Measurements from ENCODE around the gene DBP.

DBP gene

GRCh38 chr19:48628486-48629296 lies 8.5 kb downstream of the DBP start:
- Histone ChIP-seq H3K4me1 (ENCODE audit: control insufficient read depth in 2 of 2, insufficient read depth in 2 of 2, low read length in 2 of 2) (peaks cover 51 to 74% of the 10 kb centered on the region in 2 donors), H3K27ac (ENCODE audit: low read depth in 2 of 2, low read length in 2 of 2) (peak overlapping the region in 1 of 2 donors; percentile 32), H3K4me3 (ENCODE audit: low read length in 2 of 2) (no peak overlapping the region), H3K27me3 (ENCODE audit: control insufficient read depth in 2 of 2, insufficient read depth in 2 of 2, low read length in 2 of 2) (no peaks in the 10 kb centered on the region), H3K9me3 (ENCODE audit: control insufficient read depth in 2 of 2, low read length in 2 of 2) (no peaks in the 10 kb centered on the region), H3K9ac (ENCODE audit: low read depth in 1 of 2, low read length in 2 of 2) (no peak overlapping the region), H3K36me3 (ENCODE audit: control insufficient read depth in 2 of 2, insufficient read depth in 2 of 2, low read length in 2 of 2) (peaks cover 8 to 18% of the 10 kb centered on the region in 2 donors)

- Histone ChIP-seq H3K4me1 (ENCODE audit: control insufficient read depth in 2 of 2, insufficient read depth in 2 of 2, low read length in 2 of 2) (peaks cover 49 to 72% of the 10 kb centered on the region in 2 donors), H3K36me3 (ENCODE audit: control insufficient read depth in 2 of 2, insufficient read depth in 2 of 2, low read length in 2 of 2) (peaks cover 8 to 16% of the 10 kb centered on the region in 2 donors), H3K27me3 (ENCODE audit: control insufficient read depth in 2 of 2, insufficient read depth in 2 of 2, low read length in 2 of 2) (no peaks in the 10 kb centered on the region), H3K9ac (ENCODE audit: low read depth in 1 of 2, low read length in 2 of 2) (peak overlapping the region in 1 of 2 donors; percentile 41), H3K4me3 (ENCODE audit: low read length in 2 of 2) (no peak overlapping the region), H3K27ac (ENCODE audit: low read depth in 2 of 2, low read length in 2 of 2) (peak overlapping the region; percentile 85 to 86), H3K9me3 (ENCODE audit: control insufficient read depth in 2 of 2, low read length in 2 of 2) (no peaks in the 10 kb centered on the region)
These were observed 9.3 kb downstream of the DBP start for GRCh38 chr19:48627865-48628314.

- peaks cover 43 to 67% of the 10 kb centered on the region in 2 donors for H3K4me1 ChIP-seq (ENCODE audit: control insufficient read depth in 2 of 2, insufficient read depth in 2 of 2, low read length in 2 of 2)
- H3K36me3 ChIP-seq (ENCODE audit: control insufficient read depth in 2 of 2, insufficient read depth in 2 of 2, low read length in 2 of 2) = peaks cover 5 to 11% of the 10 kb centered on the region in 2 donors
- no peaks in the 10 kb centered on the region for H3K9me3 ChIP-seq (ENCODE audit: control insufficient read depth in 2 of 2, low read length in 2 of 2)
- peak overlapping the region; percentile 17 to 41 for H3K9ac ChIP-seq (ENCODE audit: low read depth in 1 of 2, low read length in 2 of 2)
- H3K27me3 ChIP-seq (ENCODE audit: control insufficient read depth in 2 of 2, insufficient read depth in 2 of 2, low read length in 2 of 2) = no peaks in the 10 kb centered on the region
- H3K4me3 ChIP-seq (ENCODE audit: low read length in 2 of 2) = no peak overlapping the region
- H3K27ac ChIP-seq (ENCODE audit: low read depth in 2 of 2, low read length in 2 of 2) = peak overlapping the region; percentile 85 to 86
These were observed 9.8 kb downstream of the DBP start for GRCh38 chr19:48627201-48627864.

DNA sequence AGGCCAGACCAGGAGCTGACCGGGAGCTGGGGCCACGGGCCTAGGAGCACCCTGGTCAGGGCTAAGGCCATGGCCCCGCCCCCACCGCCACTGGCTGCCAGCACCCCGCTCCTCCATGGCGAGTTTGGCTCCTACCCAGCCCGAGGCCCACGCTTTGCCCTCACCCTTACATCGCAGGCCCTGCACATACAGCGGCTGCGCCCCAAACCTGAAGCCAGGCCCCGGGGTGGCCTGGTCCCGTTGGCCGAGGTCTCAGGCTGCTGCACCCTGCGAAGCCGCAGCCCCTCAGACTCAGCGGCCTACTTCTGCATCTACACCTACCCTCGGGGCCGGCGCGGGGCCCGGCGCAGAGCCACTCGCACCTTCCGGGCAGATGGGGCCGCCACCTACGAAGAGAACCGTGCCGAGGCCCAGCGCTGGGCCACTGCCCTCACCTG lies 11.3 kb downstream of the DBP start:
- peaks cover 2% of the 10 kb centered on the region in 2 donors for H3K36me3 ChIP-seq (ENCODE audit: control insufficient read depth in 2 of 2, insufficient read depth in 2 of 2, low read length in 2 of 2)
- H3K9me3 ChIP-seq (ENCODE audit: control insufficient read depth in 2 of 2, low read length in 2 of 2) = no peaks in the 10 kb centered on the region
- H3K9ac ChIP-seq (ENCODE audit: low read depth in 1 of 2, low read length in 2 of 2) = peak overlapping the region in 1 of 2 donors; percentile 79
- no peaks in the 10 kb centered on the region for H3K27me3 ChIP-seq (ENCODE audit: control insufficient read depth in 2 of 2, insufficient read depth in 2 of 2, low read length in 2 of 2)
- H3K27ac ChIP-seq (ENCODE audit: low read depth in 2 of 2, low read length in 2 of 2) = peak overlapping the region; percentile 86 to 89
- peak overlapping the region in 1 of 2 donors; percentile 69 for H3K4me3 ChIP-seq (ENCODE audit: low read length in 2 of 2)
- peaks cover 40 to 62% of the 10 kb centered on the region in 2 donors for H3K4me1 ChIP-seq (ENCODE audit: control insufficient read depth in 2 of 2, insufficient read depth in 2 of 2, low read length in 2 of 2)

GRCh38 chr19:48624791-48625723 lies 12.1 kb downstream of the DBP start:
- H3K27me3 ChIP-seq (ENCODE audit: control insufficient read depth in 2 of 2, insufficient read depth in 2 of 2, low read length in 2 of 2) = no peaks in the 10 kb centered on the region
- peak overlapping the region; percentile 69 to 77 for H3K4me3 ChIP-seq (ENCODE audit: low read length in 2 of 2)
- H3K4me1 ChIP-seq (ENCODE audit: control insufficient read depth in 2 of 2, insufficient read depth in 2 of 2, low read length in 2 of 2) = peaks cover 34 to 54% of the 10 kb centered on the region in 2 donors
- peaks cover 2% of the 10 kb centered on the region in 2 donors for H3K36me3 ChIP-seq (ENCODE audit: control insufficient read depth in 2 of 2, insufficient read depth in 2 of 2, low read length in 2 of 2)
- H3K9me3 ChIP-seq (ENCODE audit: control insufficient read depth in 2 of 2, low read length in 2 of 2) = no peaks in the 10 kb centered on the region
- H3K27ac ChIP-seq (ENCODE audit: low read depth in 2 of 2, low read length in 2 of 2) = peak overlapping the region; percentile 86 to 89
- peak overlapping the region; percentile 79 for H3K9ac ChIP-seq (ENCODE audit: low read depth in 1 of 2, low read length in 2 of 2)

DNA sequence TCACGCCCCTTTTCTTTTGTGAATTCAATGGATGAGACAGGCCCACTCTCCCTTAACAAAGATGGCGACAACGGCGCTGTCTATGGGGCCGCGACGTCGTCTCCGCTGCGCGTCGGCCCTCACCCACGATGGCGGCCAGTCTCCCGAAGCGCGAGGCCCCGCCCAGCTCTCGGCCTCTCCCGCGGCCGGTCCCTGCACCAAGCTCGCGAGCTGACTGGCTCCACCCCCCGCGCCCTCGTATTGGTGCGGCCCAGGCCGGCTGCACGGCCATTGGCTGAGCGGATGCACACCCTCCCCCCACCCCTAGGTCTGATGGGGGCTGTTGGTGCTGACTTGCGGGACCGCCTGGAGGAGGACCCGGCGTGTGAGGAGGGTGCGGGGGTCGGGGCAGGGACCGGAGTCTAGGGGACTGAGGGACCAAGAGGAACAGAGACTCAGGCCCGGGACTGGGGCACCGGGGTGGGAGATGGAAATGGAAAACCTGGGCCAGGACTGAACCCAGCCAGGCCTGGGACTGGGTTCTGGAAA lies 13.0 kb downstream of the DBP start:
- H3K9ac ChIP-seq (ENCODE audit: low read depth in 1 of 2, low read length in 2 of 2) = peak overlapping the region; percentile 79
- peak overlapping the region; percentile 69 to 77 for H3K4me3 ChIP-seq (ENCODE audit: low read length in 2 of 2)
- H3K9me3 ChIP-seq (ENCODE audit: control insufficient read depth in 2 of 2, low read length in 2 of 2) = no peaks in the 10 kb centered on the region
- H3K36me3 ChIP-seq (ENCODE audit: control insufficient read depth in 2 of 2, insufficient read depth in 2 of 2, low read length in 2 of 2) = peaks cover 0 to 2% of the 10 kb centered on the region in 2 donors
- H3K4me1 ChIP-seq (ENCODE audit: control insufficient read depth in 2 of 2, insufficient read depth in 2 of 2, low read length in 2 of 2) = peaks cover 37 to 55% of the 10 kb centered on the region in 2 donors
- H3K27me3 ChIP-seq (ENCODE audit: control insufficient read depth in 2 of 2, insufficient read depth in 2 of 2, low read length in 2 of 2) = no peaks in the 10 kb centered on the region
- H3K27ac ChIP-seq (ENCODE audit: low read depth in 2 of 2, low read length in 2 of 2) = peak overlapping the region; percentile 86 to 89

DNA sequence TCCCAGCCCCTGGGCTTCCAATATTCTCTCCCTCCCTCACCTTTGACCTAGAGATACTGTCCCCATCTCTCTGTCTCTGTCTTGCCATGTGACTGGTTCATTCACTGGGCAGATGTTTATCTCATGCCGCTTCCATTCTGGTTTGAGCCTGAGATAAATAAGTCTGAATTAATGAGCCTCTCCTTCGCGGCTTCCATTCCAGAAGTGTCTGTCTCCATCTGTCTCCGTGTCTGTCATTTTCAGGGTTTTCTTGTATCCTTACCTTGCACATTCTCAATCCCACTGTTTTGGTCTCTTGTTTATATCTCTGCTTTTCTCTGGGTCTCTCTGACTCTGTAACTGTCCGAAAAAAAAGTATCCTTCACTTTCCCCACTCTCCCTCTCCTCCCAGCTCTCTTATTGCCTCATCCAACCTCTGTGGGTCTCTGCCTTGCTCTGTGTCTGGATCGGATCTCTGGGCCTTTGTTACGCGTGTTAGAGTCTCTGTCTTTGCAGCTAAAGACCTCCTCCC lies 13.6 kb downstream of the DBP start:
- Histone ChIP-seq H3K9me3 (ENCODE audit: control insufficient read depth in 2 of 2, low read length in 2 of 2) (no peaks in the 10 kb centered on the region), H3K4me1 (ENCODE audit: control insufficient read depth in 2 of 2, insufficient read depth in 2 of 2, low read length in 2 of 2) (peaks cover 37 to 53% of the 10 kb centered on the region in 2 donors), H3K27ac (ENCODE audit: low read depth in 2 of 2, low read length in 2 of 2) (peak overlapping the region; percentile 55 to 86), H3K36me3 (ENCODE audit: control insufficient read depth in 2 of 2, insufficient read depth in 2 of 2, low read length in 2 of 2) (peaks cover 0 to 2% of the 10 kb centered on the region in 2 donors), H3K27me3 (ENCODE audit: control insufficient read depth in 2 of 2, insufficient read depth in 2 of 2, low read length in 2 of 2) (no peaks in the 10 kb centered on the region), H3K9ac (ENCODE audit: low read depth in 1 of 2, low read length in 2 of 2) (peak overlapping the region; percentile 60 to 79), H3K4me3 (ENCODE audit: low read length in 2 of 2) (peak overlapping the region; percentile 61 to 77)

DNA sequence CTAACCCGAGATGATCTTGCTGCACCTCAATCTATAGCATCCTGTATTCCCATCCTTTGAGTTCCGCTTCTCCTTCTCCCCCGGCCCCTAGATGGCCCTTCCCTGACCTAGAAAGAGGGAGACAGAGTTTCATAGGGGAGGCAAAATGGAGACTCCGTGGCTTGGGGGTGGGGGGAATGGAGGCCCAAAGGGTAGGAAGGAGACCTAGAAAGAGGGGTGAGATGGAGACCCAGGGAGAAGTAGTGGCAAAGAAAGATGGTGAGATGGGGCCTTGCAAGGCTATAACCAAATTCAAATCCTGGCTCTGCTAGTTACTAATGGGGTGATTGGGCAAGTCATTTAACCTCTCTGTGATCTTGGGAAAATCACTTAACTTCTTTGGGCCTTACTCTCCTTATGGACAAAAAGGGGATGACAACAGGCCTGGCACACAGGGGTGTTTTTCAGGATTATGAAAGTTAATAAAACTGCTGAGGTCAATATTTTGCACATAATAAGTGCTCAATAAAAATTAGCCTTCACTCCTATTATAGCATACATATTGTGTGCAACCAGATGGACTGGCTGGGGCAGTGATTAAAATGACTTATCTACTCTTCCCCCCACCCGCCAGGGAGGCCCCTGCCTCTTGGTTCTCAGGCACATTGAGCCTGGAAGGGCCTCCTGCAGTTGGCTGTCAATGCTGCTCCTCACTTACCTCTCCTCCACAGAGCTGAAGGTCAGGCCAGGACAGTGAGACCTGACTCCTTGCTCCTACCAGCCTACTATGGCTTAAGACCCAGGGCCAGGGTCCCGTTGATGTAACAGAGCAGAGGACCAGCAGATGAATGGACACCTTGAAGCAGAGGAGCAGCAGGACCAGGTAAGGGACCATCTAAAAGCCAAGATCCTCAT lies 17.2 kb downstream of the DBP start:
- Histone ChIP-seq H3K9me3 (ENCODE audit: control insufficient read depth in 2 of 2, low read length in 2 of 2) (no peaks in the 10 kb centered on the region), H3K4me1 (ENCODE audit: control insufficient read depth in 2 of 2, insufficient read depth in 2 of 2, low read length in 2 of 2) (peaks cover 48 to 54% of the 10 kb centered on the region in 2 donors), H3K36me3 (ENCODE audit: control insufficient read depth in 2 of 2, insufficient read depth in 2 of 2, low read length in 2 of 2) (peaks cover 25 to 26% of the 10 kb centered on the region in 2 donors), H3K27me3 (ENCODE audit: control insufficient read depth in 2 of 2, insufficient read depth in 2 of 2, low read length in 2 of 2) (no peaks in the 10 kb centered on the region), H3K4me3 (ENCODE audit: low read length in 2 of 2) (peak overlapping the region; percentile 89 to 98), H3K9ac (ENCODE audit: low read depth in 1 of 2, low read length in 2 of 2) (peak overlapping the region; percentile 83 to 84), H3K27ac (ENCODE audit: low read depth in 2 of 2, low read length in 2 of 2) (peak overlapping the region; percentile 95 to 97)

Data from mucosa of rectum (tissue), 2 donors.